CD4-positive, alpha-beta T cell treated with Interleukin-6 at 100 ng/mL for 8 hours (primary cell): Measurements from ENCODE around the gene MEX3A.
"Not testable (repeated sequence)": the region's sequence is repeated elsewhere in the genome, so short reads cannot be mapped to it uniquely, and the experiment has no call there.

Source experiments
- DNase-seq: peaks from one replicate; pipeline ENCODE4 v3.0.0-alpha.2; 2020; ENCODE audit warnings: mixed read lengths, low spot score

MEX3A gene

DNA sequence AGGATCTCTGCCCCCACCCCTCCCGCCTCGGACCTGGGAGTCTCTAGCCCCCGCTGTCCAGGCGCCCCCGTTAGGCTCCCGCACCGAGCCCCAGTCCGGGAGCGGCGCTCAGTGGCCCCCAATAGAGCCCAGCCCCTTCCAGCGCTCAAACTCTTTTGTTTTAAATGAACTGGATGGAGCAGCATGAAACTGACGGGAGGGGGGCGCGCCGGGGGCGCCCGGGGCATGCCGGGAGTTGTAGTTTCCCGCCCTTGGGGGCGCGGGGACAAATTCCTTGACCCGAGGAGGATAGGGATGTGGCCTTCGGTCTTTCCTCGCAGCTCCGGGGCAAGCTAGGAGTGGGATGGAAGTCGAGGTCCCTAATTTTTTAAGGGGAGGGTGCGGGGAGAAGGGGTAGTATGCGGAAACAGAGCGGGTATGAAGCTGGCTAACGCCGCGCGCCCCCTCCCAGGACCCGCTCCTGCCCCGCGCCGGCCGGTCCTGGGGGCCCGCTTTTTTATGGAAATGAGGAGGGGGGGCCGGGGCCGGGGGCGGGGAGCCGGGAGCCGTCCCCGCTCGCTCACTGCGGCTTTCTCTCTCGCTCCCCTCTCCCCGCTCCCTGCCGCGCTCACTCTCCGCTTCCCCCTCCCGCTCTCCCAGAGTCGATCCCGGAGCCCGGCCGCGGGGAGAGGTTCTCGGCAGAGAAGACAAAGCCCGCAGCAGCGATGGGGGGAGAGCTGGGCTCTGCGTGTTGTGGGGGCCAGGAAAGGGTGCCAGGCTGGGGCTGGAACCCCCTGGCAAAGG is at the start of gene MEX3A:
TSS of gene MEX3A (minus strand) at position 157 of the 783 bp plus-strand sequence. CDS start 467 bp downstream, outside the sequence.
- DNase-seq = peak; percentile 45

DNA sequence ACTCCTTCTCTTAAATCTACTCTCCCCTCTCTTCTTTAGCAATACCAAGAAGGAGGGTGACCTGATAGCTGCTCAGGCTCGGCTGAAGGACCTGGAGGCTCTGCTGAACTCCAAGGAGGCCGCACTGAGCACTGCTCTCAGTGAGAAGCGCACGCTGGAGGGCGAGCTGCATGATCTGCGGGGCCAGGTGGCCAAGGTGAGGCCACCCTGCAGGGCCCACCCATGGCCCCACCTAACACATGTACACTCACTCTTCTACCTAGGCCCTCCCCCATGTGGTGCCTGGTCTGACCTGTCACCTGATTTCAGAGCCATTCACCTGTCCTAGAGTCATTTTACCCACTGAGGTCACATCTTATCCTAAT is 48.3 kb upstream of the MEX3A start:
- DNase-seq = no peak

- peak; percentile 68 for DNase-seq
These were observed 47.7 kb upstream of the MEX3A start for GRCh38 chr1:156129687-156130577.

- DNase-seq = no peak
These were observed 46.7 kb upstream of the MEX3A start for GRCh38 chr1:156128654-156129597.

GRCh38 chr1:156128308-156128653 is 46.0 kb upstream of the MEX3A start:
- DNase-seq = no peak

DNA sequence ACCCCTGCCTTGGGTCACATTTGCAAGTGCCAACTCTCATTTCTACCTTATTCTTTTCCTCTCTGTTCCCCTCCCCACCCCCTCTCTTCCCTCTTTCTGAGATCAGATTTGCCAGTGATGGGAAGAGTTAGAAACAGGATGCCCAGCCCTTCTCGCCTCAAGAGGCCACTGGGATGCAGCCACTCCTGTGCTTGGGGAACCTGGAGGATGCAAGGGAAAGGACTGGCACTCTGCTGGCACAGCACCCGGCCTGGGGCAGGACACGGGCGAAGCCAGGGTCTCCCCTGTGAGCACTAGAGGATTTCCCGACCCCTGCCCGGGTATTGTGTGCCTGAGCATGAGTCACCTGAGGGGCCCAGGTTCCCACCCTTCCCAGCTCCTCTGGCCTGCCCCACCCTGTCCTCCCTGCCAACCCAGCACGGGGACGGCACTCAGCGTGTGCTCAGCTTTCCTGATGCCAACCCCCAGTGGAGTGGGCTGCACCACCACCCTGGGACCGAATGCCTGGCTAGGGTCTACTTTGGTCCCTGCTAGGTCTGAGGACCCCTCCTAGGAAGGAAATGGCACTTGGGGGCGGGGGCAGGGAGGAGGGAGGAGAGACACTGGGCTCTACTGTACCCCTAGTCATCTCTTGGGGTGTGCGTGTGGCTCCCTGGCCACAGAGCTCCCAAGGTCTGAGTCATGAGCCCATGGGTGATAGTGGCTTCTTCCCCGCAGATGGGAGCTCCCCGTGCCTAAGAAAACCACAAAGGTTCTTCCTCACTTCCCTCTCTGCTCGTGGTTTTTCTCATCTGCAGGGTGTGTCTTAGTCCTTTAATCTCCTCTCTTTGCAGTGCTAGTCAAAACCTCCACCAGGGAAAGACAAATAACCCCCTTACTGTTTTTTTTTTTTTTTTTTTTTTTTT is 44.6 kb upstream of the MEX3A start:
- peak; percentile 89 for DNase-seq

- DNase-seq = peak; percentile 57
These were observed 43.9 kb upstream of the MEX3A start for GRCh38 chr1:156126043-156126629.

DNA sequence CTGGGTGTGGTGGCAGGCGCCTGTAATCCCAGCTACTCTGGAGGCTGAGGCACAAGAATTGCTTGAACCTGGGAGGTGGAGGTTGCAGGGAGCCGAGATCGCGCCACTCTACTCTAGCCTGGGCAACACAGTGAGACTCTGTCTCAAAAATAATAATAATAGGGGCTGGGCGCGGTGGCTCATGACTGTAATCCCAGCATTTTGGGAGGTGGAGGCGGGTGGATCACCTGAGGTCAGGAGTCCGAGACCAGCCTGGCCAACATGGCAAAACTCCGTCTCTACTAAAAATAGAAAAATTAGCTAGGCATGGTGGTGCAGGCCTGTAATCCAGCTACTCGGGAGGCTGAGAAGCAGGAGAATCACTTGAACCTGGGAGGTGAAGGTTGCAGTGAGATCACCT is 43.3 kb upstream of the MEX3A start:
- DNase-seq = not testable (repeated sequence)

DNA sequence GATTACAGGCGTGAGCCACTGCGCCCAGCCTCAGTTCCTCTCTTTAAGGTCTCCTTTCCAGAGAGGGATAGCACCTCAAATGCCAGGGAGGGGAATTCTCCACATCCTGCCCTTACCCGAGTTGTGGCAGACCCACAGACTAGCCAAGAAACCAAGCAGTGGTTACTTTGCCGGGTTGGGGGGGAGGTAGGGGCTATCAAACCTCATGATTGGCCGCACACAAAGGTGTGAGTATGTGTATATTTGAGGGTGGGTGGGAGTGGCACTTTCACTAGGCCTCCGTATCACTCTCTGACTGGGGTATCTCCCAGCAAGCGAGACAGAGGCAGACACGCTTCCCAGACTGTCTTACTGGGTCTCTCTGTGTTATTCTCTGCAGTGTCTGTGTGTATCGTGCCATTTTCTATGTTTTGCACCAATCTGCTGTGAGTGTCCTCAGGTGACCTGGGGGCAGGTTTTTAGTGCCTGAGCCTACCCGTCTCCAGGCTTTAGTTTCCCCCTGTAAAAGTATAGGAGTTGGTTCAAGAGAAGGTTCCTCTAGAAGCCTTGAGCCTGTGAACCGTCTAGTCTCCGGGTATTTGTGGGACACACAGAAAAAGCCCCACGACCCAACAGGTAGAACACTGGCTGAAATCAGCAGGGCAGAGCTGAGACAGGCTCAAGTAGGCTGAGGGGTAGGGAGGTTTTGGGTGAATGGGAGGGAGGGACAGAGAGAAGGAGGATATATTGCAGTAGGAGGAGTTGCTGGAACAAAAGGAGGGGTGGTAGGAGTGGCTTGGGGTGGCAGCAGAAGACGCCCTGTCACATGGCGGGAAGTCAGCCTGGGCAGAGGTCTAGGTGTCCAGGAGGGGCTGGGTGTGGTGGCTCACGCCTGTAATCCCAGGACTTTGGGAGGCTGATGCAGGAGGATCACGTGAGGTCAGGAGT is 42.6 kb upstream of the MEX3A start:
- no peak for DNase-seq

GRCh38 chr1:156123356-156124196 is 41.3 kb upstream of the MEX3A start:
- peak; percentile 65 for DNase-seq

- DNase-seq = no peak
These were observed 40.5 kb upstream of the MEX3A start for GRCh38 chr1:156122519-156123355.

GRCh38 chr1:156122086-156122485 is 39.8 kb upstream of the MEX3A start:
- no peak for DNase-seq

DNA sequence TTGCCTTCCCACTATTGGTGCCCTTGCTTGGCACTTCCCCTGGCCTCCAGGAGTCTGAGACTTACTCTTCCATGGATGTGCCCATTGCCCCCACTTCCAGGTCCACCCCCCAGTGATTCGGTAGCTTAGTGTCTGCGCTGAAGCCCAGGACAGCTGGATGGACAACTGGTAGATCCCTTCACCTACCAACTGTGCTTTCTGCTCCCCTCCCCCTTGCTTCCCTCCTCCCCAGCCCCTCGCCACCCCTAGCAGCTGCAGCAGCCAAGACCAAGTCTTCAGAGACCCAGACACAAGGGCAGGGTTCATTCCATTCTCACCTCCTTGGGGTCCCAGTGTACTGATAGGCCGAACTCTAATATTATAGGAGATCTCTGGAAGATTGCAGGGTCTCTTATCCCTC is 39.2 kb upstream of the MEX3A start:
- no peak for DNase-seq

- DNase-seq = not testable (repeated sequence)
These were observed 38.7 kb upstream of the MEX3A start for GRCh38 chr1:156121005-156121404.

- no peak for DNase-seq
These were observed 38.1 kb upstream of the MEX3A start for GRCh38 chr1:156120318-156120717.

- peak; percentile 22 for DNase-seq
These were observed 37.4 kb upstream of the MEX3A start for GRCh38 chr1:156119503-156120209.
